Karpas-422 (cell line): ENCODE data around the gene TDRD10. TPM values are rescaled to one million over a fixed set of nuclear protein-coding genes. Genes with fewer than 3 reads are reported as not detected.

Experiments
- DNase-seq: peaks from one replicate; pipeline ENCODE4 v3.0.0-alpha.2; 2015
- H2AFZ ChIP-seq: fragments of 200-600 bp; sonication (generic); 2 replicates; pipeline ENCODE4 v1.6.1; 2014; ENCODE audit warnings: antibody characterized with exemption, low read length, mixed read lengths
- H3K27ac ChIP-seq: fragments of 200-600 bp; sonication (generic); 2 replicates; pipeline ENCODE4 v1.5.1; 2014; ENCODE audit warnings: mild to moderate bottlenecking, low read length, moderate library complexity
- H3K27me3 ChIP-seq: fragments of 200-600 bp; sonication (generic); 2 replicates; pipeline ENCODE4 v1.6.1; 2014; ENCODE audit warnings: low read length, mixed read lengths
- H3K36me3 ChIP-seq: fragments of 200-600 bp; sonication (generic); 2 replicates; pipeline ENCODE4 v1.6.1; 2014; ENCODE audit warnings: low read length, mixed read lengths; ENCODE audit not compliant: insufficient read depth
- H3K4me1 ChIP-seq: fragments of 200-600 bp; sonication (generic); 2 replicates; pipeline ENCODE4 v1.6.1; 2014; ENCODE audit warnings: mild to moderate bottlenecking, low read length, mixed read lengths
- H3K4me2 ChIP-seq: fragments of 200-600 bp; sonication (generic); 2 replicates; pipeline ENCODE4 v1.6.1; 2014; ENCODE audit warnings: low read length, low read depth, mild to moderate bottlenecking; ENCODE audit not compliant: poor library complexity, severe bottlenecking
- H3K4me3 ChIP-seq: fragments of 200-600 bp; sonication (generic); 2 replicates; pipeline ENCODE4 v1.5.1; 2014; ENCODE audit warnings: mild to moderate bottlenecking, antibody characterized with exemption, low read length, mixed read lengths
- H3K79me2 ChIP-seq: fragments of 200-600 bp; sonication (generic); 2 replicates; pipeline ENCODE4 v1.6.1; 2014; ENCODE audit warnings: mild to moderate bottlenecking, low read length, mixed read lengths
- H3K9ac ChIP-seq: fragments of 200-600 bp; sonication (generic); 2 replicates; pipeline ENCODE4 v1.6.0; 2014; ENCODE audit warnings: low read length
- H3K9me2 ChIP-seq: fragments of 200-600 bp; sonication (generic), shearing (Covaris generic); replicated peaks from 2 replicates; pipeline ENCODE4 v1.6.0; 2014; ENCODE audit warnings: mild to moderate bottlenecking, low read length, moderate library complexity; ENCODE audit not compliant: insufficient read depth
- H3K9me3 ChIP-seq: fragments of 300-700, 200-600 bp; sonication (generic); 2 replicates; pipeline ENCODE4 v1.6.1; 2014; ENCODE audit warnings: low read length, mixed read lengths
- H4K20me1 ChIP-seq: fragments of 200-600 bp; sonication (generic); 2 replicates; pipeline ENCODE4 v1.6.1; 2014; ENCODE audit warnings: mild to moderate bottlenecking, antibody characterized with exemption, low read length, low read depth; ENCODE audit not compliant: insufficient read depth
- total RNA-seq: library from RNA; depleted of rRNA; stranded (reverse); fragments of >200 nt; shearing (Covaris generic); gene quantifications from 2 replicates; pipeline ENCODE4 v1.2.3, GENCODE V29; 2014; ENCODE audit warnings: low replicate concordance

The TDRD10 gene
- total RNA-seq, 1 experiment from 2014 or later: not detected

DNA sequence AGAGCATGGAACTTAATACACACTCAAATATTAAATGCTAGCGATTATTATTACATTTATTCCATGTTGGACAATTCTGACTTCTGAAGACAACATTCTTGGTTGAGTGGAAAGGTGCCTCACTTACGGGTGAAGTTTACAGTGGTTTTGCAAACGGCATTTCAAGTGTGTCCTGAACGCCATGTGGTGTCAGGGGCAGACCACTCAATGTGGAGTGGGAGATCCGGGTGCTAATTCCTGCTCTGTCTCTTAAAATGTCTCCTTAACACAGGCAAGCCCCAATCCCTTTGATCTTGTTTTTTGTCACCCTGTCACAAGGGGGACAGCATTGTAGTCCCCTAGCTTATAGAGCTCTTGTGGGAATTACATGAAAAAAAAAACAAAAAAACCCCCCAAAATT, 5.6 kb upstream of the TDRD10 start:
- Histone ChIP-seq H3K27me3 (peaks cover 3% of the 10 kb centered on the region; the same call in 1 of the 2 replicates), H3K36me3 (no peaks in the 10 kb centered on the region), H3K27ac (no peak overlapping the region), H3K4me1 (peaks cover 27% of the 10 kb centered on the region), H2AFZ (no peak overlapping the region), H3K79me2 (no peaks in the 10 kb centered on the region), H3K9me3 (no peaks in the 10 kb centered on the region), H3K9me2 (no peaks in the 10 kb centered on the region), H4K20me1 (no peaks in the 10 kb centered on the region), H3K9ac (no peak overlapping the region), H3K4me2 (no peak overlapping the region), H3K4me3 (no peak overlapping the region)
- DNase-seq: no peak

DNA sequence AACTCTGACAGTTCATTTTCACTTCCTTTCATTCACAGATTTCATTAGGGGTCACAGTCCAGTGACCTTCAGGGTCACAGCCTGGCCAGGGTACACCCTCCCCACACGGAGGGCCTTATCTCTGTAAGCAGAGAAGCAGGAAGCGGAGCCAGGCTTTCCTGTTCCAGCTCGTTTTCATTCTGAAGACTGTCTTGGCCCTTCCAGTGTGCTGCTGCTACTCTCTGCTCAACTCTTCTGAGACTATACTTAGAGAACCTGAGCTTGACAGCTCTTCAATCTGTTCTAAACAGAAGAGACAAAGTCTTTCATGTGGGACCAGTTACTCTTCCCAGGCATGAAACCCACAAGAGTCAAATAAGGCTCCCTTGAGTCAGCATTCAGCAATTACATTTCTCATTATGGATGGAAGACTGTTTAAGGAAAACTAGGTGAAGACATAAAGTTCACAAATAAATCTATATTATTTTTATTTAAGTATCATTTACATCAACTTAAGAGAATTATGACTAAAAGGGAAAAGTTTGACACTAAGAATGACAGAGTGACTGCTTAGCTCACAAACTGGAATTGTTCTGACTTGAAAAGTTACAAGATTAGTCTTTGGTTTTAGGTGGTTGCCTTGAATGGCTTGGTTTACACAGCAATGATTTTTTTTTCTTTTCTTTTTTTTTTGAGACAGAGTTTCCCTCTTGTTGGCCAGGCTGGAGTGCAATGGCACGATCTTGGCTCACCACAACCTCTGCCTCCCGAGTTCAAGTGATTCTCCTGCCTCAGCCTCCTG, 4.8 kb upstream of the TDRD10 start:
- DNase-seq: no peak
- no peak overlapping the region for H2AFZ ChIP-seq
- H3K4me2 ChIP-seq: no peak overlapping the region
- no peaks in the 10 kb centered on the region for H3K9me2 ChIP-seq
- no peaks in the 10 kb centered on the region for H3K36me3 ChIP-seq
- H3K9ac ChIP-seq: no peak overlapping the region
- no peaks in the 10 kb centered on the region for H4K20me1 ChIP-seq
- H3K27me3 ChIP-seq: peaks cover 3% of the 10 kb centered on the region; the same call in 1 of the 2 replicates
- H3K79me2 ChIP-seq: no peaks in the 10 kb centered on the region
- no peaks in the 10 kb centered on the region for H3K9me3 ChIP-seq
- H3K4me3 ChIP-seq: no peak overlapping the region
- peaks cover 27% of the 10 kb centered on the region for H3K4me1 ChIP-seq
- no peak overlapping the region for H3K27ac ChIP-seq

DNA sequence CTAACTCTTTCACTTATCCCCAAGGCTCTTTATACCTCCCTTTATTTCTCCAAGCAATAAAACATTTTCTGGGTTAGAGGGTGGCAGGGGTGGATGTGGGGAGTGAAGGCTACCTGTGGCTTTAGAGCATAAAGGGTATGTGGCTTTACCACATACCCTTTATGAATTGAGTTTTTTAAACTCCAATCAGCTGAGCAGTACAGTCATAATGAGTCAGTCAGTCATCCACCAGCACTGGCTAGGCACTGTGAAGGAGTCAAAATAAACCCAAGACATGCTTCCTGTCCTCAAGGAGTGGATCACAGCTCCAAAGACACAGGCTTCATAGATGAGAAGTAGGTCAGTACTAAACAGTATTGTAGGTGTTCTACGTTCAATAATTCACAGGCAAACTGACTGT, 2.6 kb upstream of the TDRD10 start:
- Histone ChIP-seq H3K27me3 (peaks cover 3% of the 10 kb centered on the region; the same call in 1 of the 2 replicates), H3K4me2 (no peak overlapping the region), H3K4me3 (no peak overlapping the region), H3K9ac (no peak overlapping the region), H3K27ac (no peak overlapping the region), H3K36me3 (no peaks in the 10 kb centered on the region), H3K79me2 (no peaks in the 10 kb centered on the region), H4K20me1 (no peaks in the 10 kb centered on the region), H3K9me3 (no peaks in the 10 kb centered on the region), H2AFZ (no peak overlapping the region), H3K9me2 (no peaks in the 10 kb centered on the region), H3K4me1 (peaks cover 11% of the 10 kb centered on the region)
- no peak for DNase-seq

DNA sequence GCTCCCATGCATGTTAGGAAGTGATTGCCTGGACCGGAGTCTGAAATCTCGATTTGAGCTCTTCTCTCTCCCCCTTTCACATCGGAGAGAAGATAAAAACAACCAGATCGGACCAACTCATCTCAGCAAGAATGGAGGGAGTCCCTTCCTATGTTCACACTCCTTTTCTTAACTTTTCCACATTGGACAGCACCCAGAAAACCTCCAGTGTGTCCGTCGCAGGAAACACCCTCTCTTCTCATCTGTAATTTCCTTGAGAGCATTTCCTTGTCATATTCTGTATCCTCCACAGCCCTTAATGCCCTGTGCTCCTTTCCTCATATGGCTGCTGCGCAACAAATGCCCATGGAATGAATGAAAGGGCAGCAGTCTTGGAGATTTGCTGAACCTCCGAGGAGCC, 1.5 kb upstream of the TDRD10 start:
- H3K27me3 ChIP-seq: peaks cover 3% of the 10 kb centered on the region; the same call in 1 of the 2 replicates
- H3K4me2 ChIP-seq: no peak overlapping the region
- no peaks in the 10 kb centered on the region for H3K9me3 ChIP-seq
- no peaks in the 10 kb centered on the region for H4K20me1 ChIP-seq
- H3K27ac ChIP-seq: no peak overlapping the region
- H3K4me1 ChIP-seq: peaks cover 11% of the 10 kb centered on the region
- H3K36me3 ChIP-seq: no peaks in the 10 kb centered on the region
- H3K9me2 ChIP-seq: no peaks in the 10 kb centered on the region
- DNase-seq: no peak
- H2AFZ ChIP-seq: no peak overlapping the region
- no peak overlapping the region for H3K9ac ChIP-seq
- H3K79me2 ChIP-seq: no peaks in the 10 kb centered on the region
- H3K4me3 ChIP-seq: no peak overlapping the region

DNA sequence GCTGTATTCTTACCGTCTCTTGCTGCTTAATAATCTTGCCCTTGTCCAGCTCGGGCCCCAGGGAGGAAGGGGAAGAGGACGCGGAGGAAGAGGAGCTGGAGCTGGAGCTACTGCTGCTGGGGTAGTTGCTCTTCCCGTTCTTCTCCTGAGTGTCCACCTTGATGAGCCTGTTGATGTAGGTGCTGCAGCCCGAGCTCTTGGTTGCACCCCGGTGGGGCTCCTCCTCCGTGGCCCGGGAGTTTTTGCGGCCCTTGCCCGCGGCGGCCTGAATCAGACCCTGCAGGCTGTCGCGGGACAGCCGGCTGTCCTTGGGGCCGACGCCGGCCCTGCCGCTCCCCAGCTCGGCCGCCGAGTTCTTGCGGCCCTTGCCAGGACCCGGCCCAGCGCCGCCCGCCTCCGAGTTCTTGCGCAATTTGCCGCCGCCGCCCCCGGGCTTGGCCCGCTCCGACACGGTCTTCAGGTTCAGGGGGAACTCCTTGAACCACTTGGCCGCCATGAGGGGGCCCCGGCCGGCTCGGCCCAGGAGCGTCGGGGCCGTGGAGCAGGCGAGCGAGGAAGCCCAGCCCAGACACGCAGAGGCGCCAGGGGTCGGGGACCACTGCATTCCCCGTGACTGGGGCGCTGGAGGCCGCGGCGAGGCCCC, 475 bp upstream of the TDRD10 start:
- H3K27me3 ChIP-seq: no peaks in the 10 kb centered on the region; the same call in 1 of the 2 replicates

DNA sequence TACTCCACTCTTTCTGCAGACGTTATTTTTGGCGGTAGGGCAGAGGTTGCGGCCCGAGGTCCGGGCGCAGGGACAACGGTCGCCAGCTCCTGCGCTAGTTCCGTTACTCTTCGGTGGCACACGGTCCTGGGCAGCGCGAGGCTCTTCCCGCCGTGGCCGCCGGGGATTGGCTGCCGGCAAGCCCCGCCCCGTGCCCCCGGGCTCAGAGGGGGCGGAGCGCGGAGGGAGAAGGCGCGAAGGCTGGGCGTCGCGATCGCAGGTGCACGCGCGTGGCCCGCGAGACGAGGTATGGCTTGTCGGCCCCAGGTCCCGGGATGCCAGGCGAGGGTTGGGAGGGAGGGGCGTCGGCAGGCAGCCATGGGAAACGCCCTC, 711 bp downstream of the TDRD10 start:
- Histone ChIP-seq H3K4me1 (no peaks in the 10 kb centered on the region), H3K27ac (no peak overlapping the region), H3K36me3 (no peaks in the 10 kb centered on the region), H3K4me3 (no peak overlapping the region), H4K20me1 (no peaks in the 10 kb centered on the region), H3K9me3 (no peaks in the 10 kb centered on the region), H3K4me2 (no peak overlapping the region), H3K9me2 (no peaks in the 10 kb centered on the region), H2AFZ (no peak overlapping the region), H3K79me2 (no peaks in the 10 kb centered on the region), H3K27me3 (no peaks in the 10 kb centered on the region), H3K9ac (no peak overlapping the region)
- DNase-seq: no peak

More for the DNA sequence above, 475 bp upstream of the TDRD10 start:
- H3K9me2 ChIP-seq: no peaks in the 10 kb centered on the region
- no peak overlapping the region for H3K9ac ChIP-seq
- H3K27ac ChIP-seq: no peak overlapping the region
- no peaks in the 10 kb centered on the region for H3K79me2 ChIP-seq
- H2AFZ ChIP-seq: no peak overlapping the region
- no peaks in the 10 kb centered on the region for H3K9me3 ChIP-seq
- H3K4me2 ChIP-seq: no peak overlapping the region
- no peaks in the 10 kb centered on the region for H4K20me1 ChIP-seq
- DNase-seq: no peak
- no peak overlapping the region for H3K4me3 ChIP-seq
- no peaks in the 10 kb centered on the region for H3K36me3 ChIP-seq
- H3K4me1 ChIP-seq: peaks cover 8% of the 10 kb centered on the region

DNA sequence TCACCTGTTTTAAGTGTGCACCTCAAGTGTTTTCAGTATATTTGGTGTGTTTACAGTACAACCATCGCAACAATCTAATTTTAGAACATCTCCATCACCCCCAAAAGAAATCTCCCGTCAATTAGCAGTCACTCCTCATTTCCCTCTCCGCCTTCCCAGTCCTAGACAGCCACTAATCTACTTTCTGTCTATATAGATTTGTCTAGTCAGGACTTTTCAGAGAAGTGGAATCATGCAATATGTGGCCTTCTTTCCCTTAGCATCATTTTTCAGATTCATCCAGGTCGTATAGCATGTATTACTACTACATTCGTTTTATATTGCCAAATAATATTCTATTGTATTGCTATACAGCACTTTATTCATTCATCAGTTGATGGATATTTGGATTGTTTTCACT, 1.9 kb downstream of the TDRD10 start:
- Histone ChIP-seq H3K4me3 (no peak overlapping the region), H3K9me2 (no peaks in the 10 kb centered on the region), H3K79me2 (no peaks in the 10 kb centered on the region), H2AFZ (no peak overlapping the region), H3K27ac (no peak overlapping the region), H3K4me1 (peaks cover 4% of the 10 kb centered on the region; the same call in 1 of the 2 replicates), H4K20me1 (no peaks in the 10 kb centered on the region), H3K36me3 (no peaks in the 10 kb centered on the region), H3K27me3 (no peaks in the 10 kb centered on the region), H3K4me2 (no peak overlapping the region), H3K9ac (no peak overlapping the region), H3K9me3 (no peaks in the 10 kb centered on the region)
- DNase-seq: no peak

DNA sequence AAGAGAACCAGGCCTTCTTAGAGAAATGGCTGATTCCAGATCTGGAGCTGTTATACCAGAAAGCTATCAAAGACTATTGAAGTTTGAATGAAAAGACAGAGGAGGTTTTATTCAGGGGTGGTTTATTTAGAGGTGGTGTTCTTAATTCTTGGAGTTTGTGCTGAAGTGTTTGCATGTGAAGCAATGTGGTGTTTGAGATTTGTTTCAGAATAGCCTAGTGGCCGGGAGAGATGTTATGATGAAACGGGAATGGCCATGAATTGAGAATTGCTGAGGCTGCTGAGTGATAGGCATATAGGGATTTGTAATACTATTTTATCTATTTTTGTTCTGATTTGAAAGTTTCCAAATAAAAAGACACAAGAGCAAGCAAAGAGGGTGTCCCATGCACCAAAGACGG, 10.7 kb downstream of the TDRD10 start:
- H3K27me3 ChIP-seq: no peaks in the 10 kb centered on the region
- no peak overlapping the region for H2AFZ ChIP-seq
- DNase-seq: no peak
- H3K4me1 ChIP-seq: peaks cover 8% of the 10 kb centered on the region; the same call in 1 of the 2 replicates
- H3K9me3 ChIP-seq: no peaks in the 10 kb centered on the region
- no peaks in the 10 kb centered on the region for H3K79me2 ChIP-seq
- no peak overlapping the region for H3K4me3 ChIP-seq
- no peak overlapping the region for H3K27ac ChIP-seq
- no peaks in the 10 kb centered on the region for H3K9me2 ChIP-seq
- no peak overlapping the region for H3K9ac ChIP-seq
- H3K4me2 ChIP-seq: no peak overlapping the region
- no peaks in the 10 kb centered on the region for H3K36me3 ChIP-seq
- H4K20me1 ChIP-seq: no peaks in the 10 kb centered on the region
